Measurements from ENCODE around the gene USP25. TPM values are rescaled to one million over a fixed set of nuclear protein-coding genes. Genes with fewer than 3 reads are reported as not detected.

USP25 gene
- total RNA-seq, 3 donors from 2014 or later, result 52.8 to 78.4 (median 53.0) TPM

- H3K36me3 ChIP-seq, result no peaks in the 10 kb centered on the region
- H3K9me3 ChIP-seq, result no peaks in the 10 kb centered on the region
- TF ChIP-seq, protein P1, sequence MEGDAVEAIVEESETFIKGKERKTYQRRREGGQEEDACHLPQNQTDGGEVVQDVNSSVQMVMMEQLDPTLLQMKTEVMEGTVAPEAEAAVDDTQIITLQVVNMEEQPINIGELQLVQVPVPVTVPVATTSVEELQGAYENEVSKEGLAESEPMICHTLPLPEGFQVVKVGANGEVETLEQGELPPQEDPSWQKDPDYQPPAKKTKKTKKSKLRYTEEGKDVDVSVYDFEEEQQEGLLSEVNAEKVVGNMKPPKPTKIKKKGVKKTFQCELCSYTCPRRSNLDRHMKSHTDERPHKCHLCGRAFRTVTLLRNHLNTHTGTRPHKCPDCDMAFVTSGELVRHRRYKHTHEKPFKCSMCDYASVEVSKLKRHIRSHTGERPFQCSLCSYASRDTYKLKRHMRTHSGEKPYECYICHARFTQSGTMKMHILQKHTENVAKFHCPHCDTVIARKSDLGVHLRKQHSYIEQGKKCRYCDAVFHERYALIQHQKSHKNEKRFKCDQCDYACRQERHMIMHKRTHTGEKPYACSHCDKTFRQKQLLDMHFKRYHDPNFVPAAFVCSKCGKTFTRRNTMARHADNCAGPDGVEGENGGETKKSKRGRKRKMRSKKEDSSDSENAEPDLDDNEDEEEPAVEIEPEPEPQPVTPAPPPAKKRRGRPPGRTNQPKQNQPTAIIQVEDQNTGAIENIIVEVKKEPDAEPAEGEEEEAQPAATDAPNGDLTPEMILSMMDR (IDR thresholded peaks at IDR 0.05), result no peak
- TF ChIP-seq POLR2A (IDR thresholded peaks at IDR 0.05), result no peak
- H3K27me3 ChIP-seq, result no peaks in the 10 kb centered on the region
- no peaks in the 10 kb centered on the region for H3K4me1 ChIP-seq
- intact Hi-C loops (cut with DNase I; ENCODE audit: low total_unique reads), result no loop called here
- H3K27ac ChIP-seq, result no peak overlapping the region
- no peak for DNase-seq (ENCODE audit: low spot score in 2 of 2)
- H3K4me3 ChIP-seq, result no peak overlapping the region
Measured at GRCh38 chr21:15826908-15827601, 97.3 kb downstream of the USP25 start.

GRCh38 chr21:15831497-15831896, 101.7 kb downstream of the USP25 start:
- H3K9me3 ChIP-seq, result no peaks in the 10 kb centered on the region
- no peaks in the 10 kb centered on the region for H3K4me1 ChIP-seq
- TF ChIP-seq POLR2AphosphoS5 (IDR thresholded peaks at IDR 0.05) (no peak), POLR2A (IDR thresholded peaks at IDR 0.05) (no peak)
- TF ChIP-seq, protein P1 (IDR thresholded peaks at IDR 0.05), result no peak
- no peak overlapping the region for H3K27ac ChIP-seq
- no peaks in the 10 kb centered on the region for H3K27me3 ChIP-seq
- H3K4me3 ChIP-seq, result no peak overlapping the region
- intact Hi-C loops (cut with DNase I; ENCODE audit: low total_unique reads), result no loop called here
- no peaks in the 10 kb centered on the region for H3K36me3 ChIP-seq
- no peak for DNase-seq (ENCODE audit: low spot score in 2 of 2)

DNA sequence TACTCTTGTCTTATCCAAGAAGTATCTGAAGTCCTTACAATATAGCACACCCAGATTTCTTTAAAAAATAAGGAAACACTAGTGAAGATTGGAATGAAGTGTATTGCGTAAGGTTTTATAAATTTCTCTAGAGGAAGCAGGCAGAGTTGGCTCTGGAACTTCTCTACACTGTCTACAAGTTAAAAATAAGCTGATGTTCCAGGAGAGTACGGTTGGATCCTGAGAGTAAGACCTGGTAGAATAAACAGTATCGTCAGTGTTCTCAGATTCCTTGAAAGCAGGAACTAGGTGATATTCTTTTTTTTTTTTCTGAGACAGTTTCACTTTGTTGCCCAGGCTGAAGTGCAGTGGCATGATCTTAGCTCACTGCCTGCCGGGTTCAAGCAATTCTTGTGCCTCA, 107.9 kb downstream of the USP25 start:
- Histone ChIP-seq H3K4me1 (no peaks in the 10 kb centered on the region), H3K9me3 (no peaks in the 10 kb centered on the region), H3K36me3 (no peaks in the 10 kb centered on the region), H3K27ac (peak overlapping the region; percentile 14 to 73), H3K4me3 (no peak overlapping the region), H3K27me3 (no peaks in the 10 kb centered on the region)
- DNase-seq (ENCODE audit: low spot score in 2 of 2), result no peak
- TF ChIP-seq, protein P1 (IDR thresholded peaks at IDR 0.05), result no peak
- TF ChIP-seq POLR2A (IDR thresholded peaks at IDR 0.05), result no peak
- no peak for TF ChIP-seq POLR2AphosphoS5 (IDR thresholded peaks at IDR 0.05)
- intact Hi-C loops (cut with DNase I; ENCODE audit: low total_unique reads), result no loop called here

- no peak for TF ChIP-seq POLR2A (IDR thresholded peaks at IDR 0.05)
- TF ChIP-seq POLR2AphosphoS5 (IDR thresholded peaks at IDR 0.05), result no peak
- TF ChIP-seq, protein P1 (IDR thresholded peaks at IDR 0.05), result no peak
- Histone ChIP-seq H3K4me1 (no peaks in the 10 kb centered on the region), H3K36me3 (no peaks in the 10 kb centered on the region), H3K27me3 (no peaks in the 10 kb centered on the region), H3K4me3 (no peak overlapping the region), H3K9me3 (no peaks in the 10 kb centered on the region), H3K27ac (no peak overlapping the region)
- intact Hi-C loops (cut with DNase I; ENCODE audit: low total_unique reads), result no loop called here
- DNase-seq (ENCODE audit: low spot score in 2 of 2), result no peak
Measured at GRCh38 chr21:15839026-15839425, 109.2 kb downstream of the USP25 start.

- TF ChIP-seq POLR2AphosphoS5 (IDR thresholded peaks at IDR 0.05) (no peak), POLR2A (IDR thresholded peaks at IDR 0.05) (no peak)
- TF ChIP-seq, protein P1 (IDR thresholded peaks at IDR 0.05), result no peak
- intact Hi-C loops (cut with DNase I; ENCODE audit: low total_unique reads), result no loop called here
- no peaks in the 10 kb centered on the region for H3K36me3 ChIP-seq
- no peak overlapping the region for H3K27ac ChIP-seq
- no peaks in the 10 kb centered on the region for H3K27me3 ChIP-seq
- no peak for DNase-seq (ENCODE audit: low spot score in 2 of 2)
- no peaks in the 10 kb centered on the region for H3K4me1 ChIP-seq
- H3K9me3 ChIP-seq, result no peaks in the 10 kb centered on the region
- H3K4me3 ChIP-seq, result no peak overlapping the region
Measured at GRCh38 chr21:15839601-15840000, 109.8 kb downstream of the USP25 start.

All from breast epithelium (tissue), 4 donors.